Left lung (tissue), 10 donors: ENCODE data around the gene GCHFR. TPM values are rescaled to one million over a fixed set of nuclear protein-coding genes. Genes with fewer than 3 reads are reported as not detected.

ENCODE experiments used
- ATAC-seq: fragments of 200-7000 bp; cut with Tn5 transposase; one replicate; pipeline ENCODE4 v1.9.1; 2020; ENCODE audit warnings: moderate library complexity
- DNase-seq, 4 donors: peaks; one replicate each; pipeline ENCODE4 v3.0.0-alpha.2; 2013 to 2020
- H3K27ac ChIP-seq, 2 donors: fragments of 200-600 bp; sonication (generic) in 1 of 2; one replicate each; pipeline versions ENCODE4 v1.5.0 to v1.8.0; 2020 to 2021
- H3K27me3 ChIP-seq, 2 donors: fragments of 200-600 bp; sonication (generic) in 1 of 2; one replicate each; pipeline versions ENCODE4 v1.5.0 to v1.8.0; 2020 to 2021
- H3K36me3 ChIP-seq, 2 donors: fragments of 200-600 bp; sonication (generic) in 1 of 2; one replicate each; pipeline versions ENCODE4 v1.5.0 to v1.8.0; 2020 to 2021
- H3K4me1 ChIP-seq, 2 donors: fragments of 200-600 bp; one replicate each; pipeline ENCODE4 v1.8.0; 2021
- H3K4me3 ChIP-seq, 2 donors: fragments of 200-600 bp; sonication (generic) in 1 of 2; one replicate each; pipeline versions ENCODE4 v1.5.0 to v1.8.0; 2020 to 2021; ENCODE audit warnings: mild to moderate bottlenecking in 1 of 2
- H3K9me3 ChIP-seq, 2 donors: fragments of 200-600 bp; sonication (generic) in 1 of 2; one replicate each; pipeline versions ENCODE4 v1.5.0 to v1.8.0; 2020 to 2021
- CTCF ChIP-seq, 2 donors: fragments of 200-600 bp; sonication (generic) in 1 of 2; IDR thresholded peaks; one replicate each; pipeline versions ENCODE4 v1.5.0 to v1.8.0; 2021; ENCODE audit warnings: antibody characterized with exemption in 2 of 2
- intact Hi-C, 2 donors: fragments of 100-400 bp; cut with DNase I; formaldehyde crosslinking; loops; one replicate each; pipeline versions ENCODE4 v1.11.2 to v1.14.2; 2022
- polyA plus RNA-seq, 6 donors: library from polyadenylated mRNA; unstranded; fragments of 120-200 nt; gene quantifications; one replicate each; pipeline ENCODE4 v1.2.1, GENCODE V29; 2013; ENCODE audit not compliant: insufficient read length in 6 of 6
- total RNA-seq, 2 donors: library from RNA; stranded (reverse); fragmentation: NEBNext Ultra II Directional; extraction: Animal tissue kit (Norgen Biotek cat#: 25700); gene quantifications; one replicate each; pipeline ENCODE4 v1.2.1, GENCODE V29; 2021
- donor health status: DM: no; HTN: yes; CAD: no.
- donor health status: DM: no; HTN: no; CAD: no.

The GCHFR gene
- total and polyA plus RNA-seq, 8 donors: 12.7 to 61.5 (median 16.5) TPM

- H3K4me3 ChIP-seq: no peak overlapping the region
- H3K36me3 ChIP-seq: peaks cover 0 to 100% of the 10 kb centered on the region in 2 donors
- no peak overlapping the region for H3K27ac ChIP-seq
- H3K27me3 ChIP-seq: no peaks in the 10 kb centered on the region
- H3K9me3 ChIP-seq: no peaks in the 10 kb centered on the region
- no peak for ATAC-seq
- no peak for TF ChIP-seq CTCF (IDR thresholded peaks at IDR 0.05)
- intact Hi-C loops: no loop called here
- DNase-seq: no peak
- no peaks in the 10 kb centered on the region for H3K4me1 ChIP-seq
Observed at GRCh38 chr15:40737048-40737447, 26.8 kb upstream of the GCHFR start.

GRCh38 chr15:40739047-40739446 is 24.8 kb upstream of the GCHFR start:
- intact Hi-C loops: no loop called here
- no peaks in the 10 kb centered on the region for H3K9me3 ChIP-seq
- H3K27ac ChIP-seq: no peak overlapping the region
- no peak for DNase-seq
- H3K27me3 ChIP-seq: no peaks in the 10 kb centered on the region
- no peak overlapping the region for H3K4me3 ChIP-seq
- TF ChIP-seq CTCF (IDR thresholded peaks at IDR 0.05): no peak
- H3K4me1 ChIP-seq: peaks cover 0 to 5% of the 10 kb centered on the region in 2 donors
- no peak for ATAC-seq
- H3K36me3 ChIP-seq: peaks cover 0 to 100% of the 10 kb centered on the region in 2 donors

- no peaks in the 10 kb centered on the region for H3K27me3 ChIP-seq
- no peak for DNase-seq
- no peak for ATAC-seq
- TF ChIP-seq CTCF (IDR thresholded peaks at IDR 0.05): no peak
- H3K27ac ChIP-seq: no peak overlapping the region
- no peaks in the 10 kb centered on the region for H3K9me3 ChIP-seq
- H3K36me3 ChIP-seq: peaks cover 0 to 100% of the 10 kb centered on the region in 2 donors
- intact Hi-C loops: no loop called here
- peaks cover 0 to 10% of the 10 kb centered on the region in 2 donors for H3K4me1 ChIP-seq
- no peak overlapping the region for H3K4me3 ChIP-seq
Observed at GRCh38 chr15:40739854-40740253, 24.0 kb upstream of the GCHFR start.

- no peaks in the 10 kb centered on the region for H3K9me3 ChIP-seq
- peaks cover 0 to 88% of the 10 kb centered on the region in 2 donors for H3K36me3 ChIP-seq
- TF ChIP-seq CTCF (IDR thresholded peaks at IDR 0.05): no peak
- intact Hi-C loops: no loop called here
- ATAC-seq: no peak
- H3K27me3 ChIP-seq: no peaks in the 10 kb centered on the region
- no peak overlapping the region for H3K4me3 ChIP-seq
- H3K4me1 ChIP-seq: peaks cover 0 to 18% of the 10 kb centered on the region in 2 donors
- no peak for DNase-seq
- H3K27ac ChIP-seq: peak overlapping the region in 1 of 2 donors; percentile 26
Observed at GRCh38 chr15:40743485-40743901, 20.4 kb upstream of the GCHFR start.

GRCh38 chr15:40743921-40744814 is 19.7 kb upstream of the GCHFR start:
- Histone ChIP-seq H3K36me3 (peaks cover 0 to 88% of the 10 kb centered on the region in 2 donors), H3K4me3 (no peak overlapping the region), H3K9me3 (no peaks in the 10 kb centered on the region), H3K27me3 (no peaks in the 10 kb centered on the region), H3K27ac (peak overlapping the region in 1 of 2 donors; percentile 26), H3K4me1 (peaks cover 0 to 18% of the 10 kb centered on the region in 2 donors)
- intact Hi-C loops: no loop called here
- TF ChIP-seq CTCF (IDR thresholded peaks at IDR 0.05): no peak
- peak; percentile 64 for ATAC-seq
- peak in 1 of 4 donors; percentile 71 for DNase-seq
